Activated naive CD4-positive, alpha-beta T cell treated with anti-CD3 and anti-CD28 coated beads for 36 hours (primary cell): ENCODE results near the gene FGFR3. TPM values are rescaled to one million over a fixed set of nuclear protein-coding genes. Genes with fewer than 3 reads are reported as not detected.

ENCODE experiments used
- CTCF ChIA-PET: fragments of 350-600 bp; sonication (Branson Sonifier 250); formaldehyde crosslinking; loops from one replicate; lab custom pipeline; 2021; ENCODE audit warnings: antibody characterized with exemption; lab: Charles Lee
- DNase-seq: peaks from one replicate; pipeline ENCODE4 v3.0.0-alpha.2; 2020
- H3K27ac Mint-ChIP-seq: one replicate; pipeline ENCODE4 v1.8.0; 2021; ENCODE audit warnings: mild to moderate bottlenecking, mixed read lengths
- H3K27me3 Mint-ChIP-seq: one replicate; pipeline ENCODE4 v1.8.0; 2021; ENCODE audit warnings: low read depth, mixed read lengths
- H3K36me3 Mint-ChIP-seq: one replicate; pipeline ENCODE4 v1.8.0; 2021; ENCODE audit warnings: low read depth, mixed read lengths
- H3K4me1 Mint-ChIP-seq: one replicate; pipeline ENCODE4 v1.8.0; 2021; ENCODE audit warnings: low read depth, mixed read lengths
- H3K4me3 Mint-ChIP-seq: one replicate; pipeline ENCODE4 v1.8.0; 2021; ENCODE audit warnings: mild to moderate bottlenecking, moderate library complexity, mixed read lengths
- H3K9me3 Mint-ChIP-seq: one replicate; pipeline ENCODE4 v1.8.0; 2021; ENCODE audit warnings: mixed read lengths
- intact Hi-C: fragments of 100-400 bp; cut with micrococcal nuclease; formaldehyde crosslinking; loops from one replicate; pipeline ENCODE4 v1.15.1; 2023
- total RNA-seq, 2 experiments: library from RNA; stranded (reverse); gene quantifications; one replicate each; pipeline ENCODE4 v1.2.3, GENCODE V29; 2021

FGFR3 gene
- total RNA-seq, 2 experiments from 2014 or later, result 0.27 to 0.52 TPM

DNA sequence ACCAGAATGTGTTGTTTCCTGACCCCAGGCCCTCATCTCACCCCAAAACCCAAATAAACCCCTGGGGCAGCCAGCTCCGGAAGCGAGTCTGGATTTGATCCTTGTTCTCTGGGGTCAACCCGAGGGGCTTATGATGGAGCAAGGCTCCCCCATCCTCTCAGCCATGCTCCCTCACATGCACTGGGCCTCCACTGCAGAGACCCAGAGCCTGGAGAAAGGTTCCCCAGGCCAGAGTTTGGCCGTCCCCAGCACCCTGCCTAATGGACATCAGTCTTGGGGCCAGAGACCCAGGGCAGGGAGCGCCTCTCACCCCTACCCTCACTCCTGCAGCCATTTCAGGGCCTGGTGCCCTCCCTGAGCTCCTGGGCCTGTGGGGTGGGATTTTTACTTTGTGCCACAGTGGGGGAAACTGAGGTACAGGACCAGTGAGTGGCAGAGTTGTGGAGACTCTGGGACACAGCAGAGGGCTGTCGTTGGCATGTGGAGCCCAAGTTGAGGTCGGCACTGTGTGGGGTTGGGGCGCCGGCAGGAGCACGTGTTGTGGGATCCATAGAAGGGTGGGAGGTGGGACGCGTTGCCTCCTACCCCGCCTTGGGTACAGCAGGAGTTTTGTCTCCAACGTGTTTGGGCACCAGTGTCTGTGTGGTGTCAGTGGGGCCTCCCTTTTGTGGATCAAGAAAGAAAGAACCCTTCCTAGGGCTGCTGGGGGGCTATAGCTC lies 3.6 kb downstream of the FGFR3 start:
- CTCF ChIA-PET, result interaction anchor here (0.7 to 1.1 kb wide), 2 partner anchors 45 to 49 kb away, joined by 3 read pairs; no protein-coding TSS in a partner anchor
- DNase-seq, result no peak
- Mint-ChIP-seq H3K4me3 (no peak overlapping the region), H3K27me3 (peaks cover 15% of the 10 kb centered on the region), H3K4me1 (no peaks in the 10 kb centered on the region), H3K27ac (no peak overlapping the region), H3K9me3 (no peaks in the 10 kb centered on the region), H3K36me3 (no peaks in the 10 kb centered on the region)
- intact Hi-C loops, result no loop called here

DNA sequence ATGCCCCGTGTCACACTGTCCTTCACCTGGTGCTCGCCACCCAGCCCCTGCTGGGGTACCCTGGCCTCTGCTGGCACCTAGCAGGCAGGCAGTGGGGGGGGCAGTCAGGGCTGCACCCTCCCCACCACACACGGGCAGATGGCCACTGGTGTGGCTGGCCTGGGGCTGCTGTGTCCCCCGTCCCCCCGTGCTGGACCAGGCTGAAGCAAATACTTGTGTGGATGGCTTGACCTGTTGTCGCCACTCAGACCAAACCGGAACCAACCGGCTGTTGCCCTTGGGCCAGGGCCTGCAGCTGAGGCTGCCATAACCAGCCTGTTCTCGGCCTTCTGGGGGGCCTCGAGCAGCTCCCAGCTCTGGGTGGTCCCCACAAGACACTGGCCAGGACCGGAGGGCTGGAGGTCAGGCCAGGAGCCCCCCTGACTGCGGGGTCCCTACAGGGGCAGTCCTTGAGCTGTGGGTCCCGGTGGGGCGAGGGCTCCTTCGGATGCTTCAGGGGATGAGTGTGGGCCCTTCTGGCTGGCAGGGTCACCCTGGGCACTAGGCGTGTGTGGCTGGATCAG lies 4.3 kb downstream of the FGFR3 start:
- DNase-seq, result no peak
- Mint-ChIP-seq H3K27ac (no peak overlapping the region), H3K36me3 (no peaks in the 10 kb centered on the region), H3K9me3 (no peaks in the 10 kb centered on the region), H3K27me3 (peaks cover 12% of the 10 kb centered on the region), H3K4me3 (no peak overlapping the region), H3K4me1 (no peaks in the 10 kb centered on the region)
- intact Hi-C loops, result no loop called here
- CTCF ChIA-PET, result interaction anchor here (0.7 to 1.1 kb wide), 2 partner anchors 45 to 49 kb away, joined by 3 read pairs; no protein-coding TSS in a partner anchor

DNA sequence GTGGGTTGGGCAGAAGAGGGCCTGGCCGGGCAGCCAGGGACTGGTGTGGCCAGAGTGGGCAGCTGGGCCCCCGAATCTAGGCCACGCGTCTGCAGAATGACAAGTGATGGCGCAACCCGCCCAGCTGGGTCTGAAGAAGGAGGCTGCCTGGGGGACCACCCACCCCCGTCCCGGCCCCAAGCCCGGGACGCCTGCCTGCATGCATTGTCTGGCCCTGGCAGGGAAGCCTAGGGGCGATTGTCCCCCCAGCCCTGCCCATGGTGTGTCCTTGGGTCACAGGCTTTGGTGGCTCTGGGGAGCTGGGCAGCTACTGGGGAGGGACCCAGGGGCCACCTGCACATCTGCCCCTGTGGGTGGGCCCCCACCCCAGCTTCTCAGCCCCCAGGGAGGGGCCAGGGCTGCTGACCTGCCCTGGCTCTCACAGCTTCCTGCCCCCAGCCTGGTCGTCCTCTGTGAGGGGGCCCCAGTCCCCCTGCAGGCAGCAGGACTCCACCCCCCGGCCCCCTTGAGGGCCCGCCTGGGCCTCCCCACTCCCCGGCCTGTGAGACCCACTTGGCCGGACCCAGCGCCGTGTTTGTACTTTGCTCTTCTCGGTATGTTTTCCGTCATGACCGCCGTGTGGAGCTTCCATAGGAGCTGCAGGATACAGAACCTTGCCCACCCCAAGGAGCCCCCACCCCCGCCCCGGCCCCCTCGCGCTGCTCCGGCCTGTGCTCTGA lies 4.9 kb downstream of the FGFR3 start:
- DNase-seq, result no peak
- H3K9me3 Mint-ChIP-seq, result no peaks in the 10 kb centered on the region
- CTCF ChIA-PET, result interaction anchor here (1.1 kb wide), 1 partner anchor 50 kb away, joined by 3 read pairs; no protein-coding TSS in a partner anchor
- H3K4me3 Mint-ChIP-seq, result no peak overlapping the region
- intact Hi-C loops, result no loop called here
- H3K36me3 Mint-ChIP-seq, result no peaks in the 10 kb centered on the region
- H3K27me3 Mint-ChIP-seq, result peaks cover 12% of the 10 kb centered on the region
- H3K27ac Mint-ChIP-seq, result no peak overlapping the region
- H3K4me1 Mint-ChIP-seq, result no peaks in the 10 kb centered on the region

DNA sequence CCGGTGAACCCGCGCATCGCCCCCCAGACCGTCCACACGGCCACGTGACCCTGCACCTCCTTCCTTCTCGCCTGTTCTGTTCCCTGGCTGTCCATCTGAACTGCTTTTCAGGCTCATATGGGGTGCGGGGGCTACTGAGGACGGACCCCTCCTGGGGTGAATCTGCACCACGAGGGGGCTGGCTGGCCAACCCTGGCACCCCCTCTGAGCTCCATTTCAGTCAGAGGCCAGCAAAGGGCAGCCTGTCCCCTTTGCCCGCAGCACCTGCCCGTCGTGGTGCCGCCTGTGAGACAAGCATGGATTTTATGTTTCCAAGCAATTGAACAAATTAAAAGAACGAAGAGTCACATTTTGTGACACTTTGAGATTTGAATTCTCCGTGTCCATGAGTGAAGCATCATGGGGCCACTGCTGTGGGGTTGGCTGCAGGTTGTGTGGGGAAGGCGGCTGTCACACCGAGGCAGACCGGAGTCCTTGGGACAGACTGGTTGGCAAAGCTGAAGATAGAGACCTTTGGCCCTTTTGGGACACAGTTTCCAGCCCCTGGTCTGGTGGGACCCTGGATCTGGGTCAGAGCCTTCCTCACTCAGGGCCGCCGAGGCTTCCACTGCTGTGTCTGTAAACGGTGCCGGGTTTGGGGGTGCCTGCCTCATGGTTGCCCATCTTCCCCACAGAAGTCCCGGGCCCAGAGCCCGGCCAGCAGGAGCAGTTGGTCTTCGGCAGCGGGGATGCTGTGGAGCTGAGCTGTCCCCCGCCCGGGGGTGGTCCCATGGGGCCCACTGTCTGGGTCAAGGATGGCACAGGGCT lies 5.7 kb downstream of the FGFR3 start:
- Mint-ChIP-seq H3K27ac (no peak overlapping the region), H3K27me3 (peaks cover 12% of the 10 kb centered on the region), H3K36me3 (no peaks in the 10 kb centered on the region), H3K9me3 (no peaks in the 10 kb centered on the region), H3K4me3 (no peak overlapping the region), H3K4me1 (no peaks in the 10 kb centered on the region)
- CTCF ChIA-PET, result no interaction called here
- intact Hi-C loops, result no loop called here
- no peak for DNase-seq

DNA sequence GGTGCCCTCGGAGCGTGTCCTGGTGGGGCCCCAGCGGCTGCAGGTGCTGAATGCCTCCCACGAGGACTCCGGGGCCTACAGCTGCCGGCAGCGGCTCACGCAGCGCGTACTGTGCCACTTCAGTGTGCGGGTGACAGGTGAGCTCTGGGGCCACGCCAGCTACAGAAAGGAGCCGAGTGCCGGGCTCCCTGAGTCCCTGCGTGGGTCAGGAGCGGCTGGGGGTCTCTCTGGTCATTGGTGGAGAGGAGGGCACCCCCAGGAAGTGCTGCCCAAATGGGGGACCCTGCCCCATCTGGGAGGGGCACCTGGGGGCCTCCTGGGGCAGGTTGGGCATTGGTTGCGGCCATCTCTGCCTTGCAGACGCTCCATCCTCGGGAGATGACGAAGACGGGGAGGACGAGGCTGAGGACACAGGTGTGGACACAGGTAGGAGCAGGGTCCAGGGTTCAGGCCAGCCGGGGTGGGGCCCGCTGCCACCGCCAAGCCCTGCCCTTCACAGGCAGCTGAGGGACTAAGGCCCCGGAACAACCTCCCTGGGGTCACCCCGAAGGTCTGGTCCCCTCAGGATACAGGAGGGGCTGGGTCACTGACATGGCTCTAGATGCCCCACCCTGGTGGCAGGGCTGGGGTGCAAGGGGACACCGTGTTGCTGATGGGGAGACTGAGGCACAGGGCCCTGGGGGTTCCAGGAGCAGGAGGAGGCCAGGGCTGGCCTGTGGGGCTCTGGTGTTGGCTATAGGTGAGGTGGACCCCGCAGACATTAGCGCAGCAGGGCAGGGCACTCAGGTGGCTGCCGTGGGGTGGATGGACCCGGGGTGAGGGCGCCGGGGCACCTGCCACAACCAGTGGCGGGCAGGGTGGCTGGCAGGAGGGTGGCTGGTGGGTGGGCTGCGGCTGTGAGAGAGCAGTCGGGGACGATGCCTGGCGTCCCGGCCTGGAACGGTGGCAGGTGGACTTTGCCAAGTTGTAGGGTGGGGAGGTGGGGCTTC lies 6.6 kb downstream of the FGFR3 start:
- no peaks in the 10 kb centered on the region for H3K36me3 Mint-ChIP-seq
- DNase-seq, result no peak
- H3K27me3 Mint-ChIP-seq, result peaks cover 12% of the 10 kb centered on the region
- H3K9me3 Mint-ChIP-seq, result no peaks in the 10 kb centered on the region
- intact Hi-C loops, result no loop called here
- CTCF ChIA-PET, result interaction anchor here (0.9 to 1.0 kb wide), 2 partner anchors 10 to 11 kb away, joined by 3 to 4 read pairs; no protein-coding TSS in a partner anchor
- no peak overlapping the region for H3K4me3 Mint-ChIP-seq
- H3K27ac Mint-ChIP-seq, result no peak overlapping the region
- no peaks in the 10 kb centered on the region for H3K4me1 Mint-ChIP-seq

DNA sequence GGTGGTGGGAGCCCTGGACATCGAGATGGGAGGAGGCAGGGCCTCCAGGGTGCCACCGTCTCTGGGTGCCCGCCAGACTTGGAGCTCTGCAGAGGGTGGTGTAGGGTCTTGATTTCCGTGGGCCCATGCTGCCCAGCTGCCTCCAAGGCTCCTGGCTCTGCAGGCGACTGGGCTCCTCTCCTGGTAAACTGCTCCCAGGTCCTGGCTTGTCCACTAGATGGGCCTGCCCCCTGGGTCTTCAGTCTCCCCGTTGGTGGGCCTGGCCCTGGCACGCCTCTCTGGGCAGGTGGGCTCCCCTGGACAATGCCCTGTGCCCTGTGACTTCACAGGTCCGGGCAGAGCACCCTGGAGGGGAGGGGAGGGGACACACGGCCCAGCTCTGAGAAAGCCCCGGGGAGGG lies 7.7 kb downstream of the FGFR3 start:
- no peaks in the 10 kb centered on the region for H3K4me1 Mint-ChIP-seq
- intact Hi-C loops, result no loop called here
- no peak for DNase-seq
- H3K9me3 Mint-ChIP-seq, result no peaks in the 10 kb centered on the region
- CTCF ChIA-PET, result interaction anchor here (0.8 to 1.0 kb wide), 3 partner anchors 9 to 108 kb away, joined by 3 to 4 read pairs (median 3); no protein-coding TSS in a partner anchor
- H3K36me3 Mint-ChIP-seq, result no peaks in the 10 kb centered on the region
- peaks cover 11% of the 10 kb centered on the region for H3K27me3 Mint-ChIP-seq
- H3K27ac Mint-ChIP-seq, result no peak overlapping the region
- H3K4me3 Mint-ChIP-seq, result no peak overlapping the region

DNA sequence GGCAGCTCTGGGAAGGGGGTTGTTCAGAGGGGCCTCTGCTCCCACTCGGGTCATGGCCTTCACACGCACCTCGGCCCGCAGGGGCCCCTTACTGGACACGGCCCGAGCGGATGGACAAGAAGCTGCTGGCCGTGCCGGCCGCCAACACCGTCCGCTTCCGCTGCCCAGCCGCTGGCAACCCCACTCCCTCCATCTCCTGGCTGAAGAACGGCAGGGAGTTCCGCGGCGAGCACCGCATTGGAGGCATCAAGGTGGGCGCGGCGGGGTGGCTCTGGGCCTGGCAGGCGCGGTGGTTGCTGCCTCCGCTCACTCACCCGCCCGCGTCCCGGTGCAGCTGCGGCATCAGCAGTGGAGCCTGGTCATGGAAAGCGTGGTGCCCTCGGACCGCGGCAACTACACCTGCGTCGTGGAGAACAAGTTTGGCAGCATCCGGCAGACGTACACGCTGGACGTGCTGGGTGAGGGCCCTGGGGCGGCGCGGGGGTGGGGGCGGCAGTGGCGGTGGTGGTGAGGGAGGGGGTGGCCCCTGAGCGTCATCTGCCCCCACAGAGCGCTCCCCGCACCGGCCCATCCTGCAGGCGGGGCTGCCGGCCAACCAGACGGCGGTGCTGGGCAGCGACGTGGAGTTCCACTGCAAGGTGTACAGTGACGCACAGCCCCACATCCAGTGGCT lies 8.3 kb downstream of the FGFR3 start:
- Mint-ChIP-seq H3K27me3 (peaks cover 5% of the 10 kb centered on the region), H3K27ac (no peak overlapping the region), H3K4me3 (no peak overlapping the region), H3K9me3 (no peaks in the 10 kb centered on the region), H3K4me1 (no peaks in the 10 kb centered on the region), H3K36me3 (no peaks in the 10 kb centered on the region)
- CTCF ChIA-PET, result interaction anchor here (0.8 kb wide), 1 partner anchor 108 kb away, joined by 3 read pairs; no protein-coding TSS in a partner anchor
- intact Hi-C loops, result no loop called here
- no peak for DNase-seq

DNA sequence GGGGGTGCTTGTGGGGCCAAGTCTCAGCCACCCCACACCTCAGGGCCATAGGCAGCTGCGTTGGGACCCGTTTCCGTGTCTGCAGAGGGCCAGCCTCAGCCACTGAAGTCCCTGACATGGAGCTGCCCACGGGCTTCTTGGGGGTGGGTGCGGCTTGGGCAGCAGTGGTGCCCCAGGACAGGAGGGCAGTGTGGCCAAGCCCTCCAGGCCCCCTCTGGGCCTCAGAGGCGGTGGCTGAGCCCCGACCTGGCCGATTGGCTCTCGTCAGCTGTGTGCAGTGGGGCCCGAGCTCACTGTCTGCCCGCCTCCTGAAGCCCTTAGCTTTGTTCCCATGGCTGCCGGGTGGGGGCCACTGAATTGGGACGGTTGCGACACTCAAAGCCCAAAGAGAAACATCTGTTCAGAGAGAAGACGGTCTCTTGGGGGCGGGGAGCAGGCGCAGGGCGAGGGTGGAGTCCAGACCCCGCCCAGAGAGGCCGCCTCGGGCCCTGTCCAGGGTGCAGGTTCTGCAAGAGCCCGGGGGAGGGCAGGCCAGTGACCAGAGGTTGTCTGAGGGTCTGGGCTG lies 9.1 kb downstream of the FGFR3 start:
- no peaks in the 10 kb centered on the region for H3K27me3 Mint-ChIP-seq
- CTCF ChIA-PET, result no interaction called here
- DNase-seq, result no peak
- no peaks in the 10 kb centered on the region for H3K4me1 Mint-ChIP-seq
- H3K9me3 Mint-ChIP-seq, result no peaks in the 10 kb centered on the region
- no peak overlapping the region for H3K4me3 Mint-ChIP-seq
- no peaks in the 10 kb centered on the region for H3K36me3 Mint-ChIP-seq
- H3K27ac Mint-ChIP-seq, result no peak overlapping the region
- intact Hi-C loops, result no loop called here

DNA sequence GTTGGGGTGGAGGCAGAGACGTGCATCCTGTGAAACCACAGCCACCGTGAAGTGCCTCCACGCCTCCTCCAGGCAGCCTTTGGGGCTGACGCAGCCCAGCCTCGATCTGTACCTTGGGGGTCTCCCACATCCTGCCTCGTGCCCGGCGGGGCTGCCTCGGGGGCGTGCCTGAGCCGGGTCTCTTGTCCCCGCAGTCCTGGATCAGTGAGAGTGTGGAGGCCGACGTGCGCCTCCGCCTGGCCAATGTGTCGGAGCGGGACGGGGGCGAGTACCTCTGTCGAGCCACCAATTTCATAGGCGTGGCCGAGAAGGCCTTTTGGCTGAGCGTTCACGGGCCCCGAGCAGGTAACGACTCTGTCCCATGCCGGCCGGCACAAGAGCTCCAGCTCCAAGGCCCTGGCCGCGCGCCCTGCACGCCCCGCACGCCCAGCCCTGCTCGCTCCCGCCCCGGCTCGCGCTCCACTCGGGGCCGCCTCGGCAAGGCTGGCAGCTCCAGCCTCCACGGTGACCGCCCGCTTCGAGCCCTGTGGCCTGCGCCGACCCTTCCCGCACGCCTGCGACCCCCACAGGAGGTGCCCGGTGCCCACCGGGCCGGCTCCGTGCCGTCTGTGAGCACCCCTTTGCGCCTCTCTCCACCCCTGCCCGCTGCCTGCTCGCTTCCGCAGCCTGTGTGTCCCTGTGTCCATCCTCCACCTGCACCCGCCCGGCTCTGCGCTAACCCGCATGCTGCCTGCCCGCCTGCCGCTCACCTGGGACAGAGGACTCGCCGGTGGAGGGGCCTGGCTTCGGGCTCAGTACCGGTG lies 9.8 kb downstream of the FGFR3 start:
- H3K4me3 Mint-ChIP-seq, result no peak overlapping the region
- CTCF ChIA-PET, result no interaction called here

More for the DNA sequence above, 9.8 kb downstream of the FGFR3 start:
- intact Hi-C loops, result no loop called here
- H3K27ac Mint-ChIP-seq, result no peak overlapping the region
- no peaks in the 10 kb centered on the region for H3K9me3 Mint-ChIP-seq
- no peaks in the 10 kb centered on the region for H3K4me1 Mint-ChIP-seq
- DNase-seq, result no peak
- no peaks in the 10 kb centered on the region for H3K27me3 Mint-ChIP-seq
- no peaks in the 10 kb centered on the region for H3K36me3 Mint-ChIP-seq
